Measurements from ENCODE around the gene DNAAF1.

DNA sequence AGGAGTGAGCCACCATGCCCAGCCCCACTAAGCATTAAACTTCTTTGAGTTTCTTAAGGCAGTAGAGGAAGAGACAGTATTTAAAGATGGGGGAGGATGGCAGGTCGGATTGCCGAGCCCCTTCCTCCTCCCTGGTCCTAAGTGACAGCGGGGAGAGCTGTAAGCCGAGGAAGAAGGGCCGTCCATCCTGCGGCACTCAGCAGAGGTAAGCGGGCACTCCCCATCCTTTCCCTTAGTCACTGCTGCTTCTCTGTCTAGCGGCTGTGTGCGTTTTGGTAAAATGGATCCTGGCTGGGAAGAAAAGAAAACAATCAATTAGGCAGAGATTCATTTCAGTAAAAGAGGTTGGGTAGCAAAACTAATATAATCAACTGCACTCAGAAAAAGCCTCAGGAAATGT is 13.9 kb downstream of the DNAAF1 start:
- TF ChIP-seq, protein P1, sequence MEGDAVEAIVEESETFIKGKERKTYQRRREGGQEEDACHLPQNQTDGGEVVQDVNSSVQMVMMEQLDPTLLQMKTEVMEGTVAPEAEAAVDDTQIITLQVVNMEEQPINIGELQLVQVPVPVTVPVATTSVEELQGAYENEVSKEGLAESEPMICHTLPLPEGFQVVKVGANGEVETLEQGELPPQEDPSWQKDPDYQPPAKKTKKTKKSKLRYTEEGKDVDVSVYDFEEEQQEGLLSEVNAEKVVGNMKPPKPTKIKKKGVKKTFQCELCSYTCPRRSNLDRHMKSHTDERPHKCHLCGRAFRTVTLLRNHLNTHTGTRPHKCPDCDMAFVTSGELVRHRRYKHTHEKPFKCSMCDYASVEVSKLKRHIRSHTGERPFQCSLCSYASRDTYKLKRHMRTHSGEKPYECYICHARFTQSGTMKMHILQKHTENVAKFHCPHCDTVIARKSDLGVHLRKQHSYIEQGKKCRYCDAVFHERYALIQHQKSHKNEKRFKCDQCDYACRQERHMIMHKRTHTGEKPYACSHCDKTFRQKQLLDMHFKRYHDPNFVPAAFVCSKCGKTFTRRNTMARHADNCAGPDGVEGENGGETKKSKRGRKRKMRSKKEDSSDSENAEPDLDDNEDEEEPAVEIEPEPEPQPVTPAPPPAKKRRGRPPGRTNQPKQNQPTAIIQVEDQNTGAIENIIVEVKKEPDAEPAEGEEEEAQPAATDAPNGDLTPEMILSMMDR (IDR thresholded peaks at IDR 0.05) = no peak
- TF ChIP-seq POLR2A (IDR thresholded peaks at IDR 0.05) = no peak
